GM10248 (cell line): Measurements from ENCODE around the gene ADCY5.

ENCODE experiments used
- CTCF ChIA-PET: fragments of 300-600 bp; sonication (Branson Sonifier 250); formaldehyde crosslinking; extraction: SDS; loops from one replicate; lab custom pipeline; 2021; ENCODE audit warnings: antibody characterized with exemption; lab: Yijun Ruan, JAX
- POLR2A ChIA-PET: fragments of 350-650 bp; sonication (Branson Sonifier 250); formaldehyde crosslinking; extraction: SDS; loops from one replicate; lab custom pipeline; 2020; ENCODE audit warnings: antibody characterized with exemption; lab: Yijun Ruan, JAX
- DNase-seq: peaks from one replicate; pipeline ENCODE4 v3.0.0; 2012; ENCODE audit errors: extremely low spot score
- TF ChIP-seq, protein P1 (sequence below): IDR thresholded peaks from 2 replicates; pipeline ENCODE4 v1.5.1; 2012; ENCODE audit warnings: mild to moderate bottlenecking, low read depth; ENCODE audit errors: extremely low read depth, missing control alignments, control extremely low read depth

Gene ADCY5

GRCh38 chr3:123432832-123433523 is 15.9 kb downstream of the ADCY5 start:
- POLR2A ChIA-PET = no interaction called here
- CTCF ChIA-PET = interaction anchor here (1.4 kb wide), 1 partner anchor 11 kb away, joined by 3 read pairs; no protein-coding TSS in a partner anchor
- DNase-seq = no peak
- TF ChIP-seq, protein P1, sequence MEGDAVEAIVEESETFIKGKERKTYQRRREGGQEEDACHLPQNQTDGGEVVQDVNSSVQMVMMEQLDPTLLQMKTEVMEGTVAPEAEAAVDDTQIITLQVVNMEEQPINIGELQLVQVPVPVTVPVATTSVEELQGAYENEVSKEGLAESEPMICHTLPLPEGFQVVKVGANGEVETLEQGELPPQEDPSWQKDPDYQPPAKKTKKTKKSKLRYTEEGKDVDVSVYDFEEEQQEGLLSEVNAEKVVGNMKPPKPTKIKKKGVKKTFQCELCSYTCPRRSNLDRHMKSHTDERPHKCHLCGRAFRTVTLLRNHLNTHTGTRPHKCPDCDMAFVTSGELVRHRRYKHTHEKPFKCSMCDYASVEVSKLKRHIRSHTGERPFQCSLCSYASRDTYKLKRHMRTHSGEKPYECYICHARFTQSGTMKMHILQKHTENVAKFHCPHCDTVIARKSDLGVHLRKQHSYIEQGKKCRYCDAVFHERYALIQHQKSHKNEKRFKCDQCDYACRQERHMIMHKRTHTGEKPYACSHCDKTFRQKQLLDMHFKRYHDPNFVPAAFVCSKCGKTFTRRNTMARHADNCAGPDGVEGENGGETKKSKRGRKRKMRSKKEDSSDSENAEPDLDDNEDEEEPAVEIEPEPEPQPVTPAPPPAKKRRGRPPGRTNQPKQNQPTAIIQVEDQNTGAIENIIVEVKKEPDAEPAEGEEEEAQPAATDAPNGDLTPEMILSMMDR = no peak

DNA sequence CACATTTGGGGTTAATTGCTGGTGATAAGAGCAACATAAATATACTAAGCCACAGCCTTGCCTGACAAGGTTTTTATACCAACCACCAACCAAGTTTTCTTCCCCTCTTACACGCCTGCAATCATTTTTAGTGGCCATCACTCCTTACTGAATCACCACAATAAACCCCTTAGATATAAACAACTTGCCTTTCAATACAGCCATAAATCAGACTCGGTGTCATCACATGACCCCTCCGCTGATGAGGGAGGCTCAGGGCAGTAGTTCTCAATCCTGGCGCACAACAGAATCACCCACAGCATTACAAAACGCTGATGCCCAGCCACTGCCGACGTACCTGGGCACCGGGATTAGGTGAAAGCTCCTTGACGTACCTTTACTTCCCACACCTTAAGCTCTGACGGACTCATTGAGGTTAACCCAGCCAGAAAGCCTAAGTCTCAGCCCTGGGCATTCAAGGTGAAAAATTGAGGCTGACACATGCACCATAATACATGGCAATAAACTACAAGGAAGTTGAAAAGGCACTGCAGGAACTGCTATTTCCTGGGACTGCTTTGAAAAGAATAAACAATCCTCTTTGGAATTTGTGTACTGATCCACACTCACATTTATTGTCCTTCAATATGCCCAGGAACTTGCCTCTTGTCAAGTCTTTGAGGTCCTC is 17.1 kb downstream of the ADCY5 start:
- TF ChIP-seq, protein P1 = no peak
- POLR2A ChIA-PET = no interaction called here
- CTCF ChIA-PET = no interaction called here
- no peak for DNase-seq

DNA sequence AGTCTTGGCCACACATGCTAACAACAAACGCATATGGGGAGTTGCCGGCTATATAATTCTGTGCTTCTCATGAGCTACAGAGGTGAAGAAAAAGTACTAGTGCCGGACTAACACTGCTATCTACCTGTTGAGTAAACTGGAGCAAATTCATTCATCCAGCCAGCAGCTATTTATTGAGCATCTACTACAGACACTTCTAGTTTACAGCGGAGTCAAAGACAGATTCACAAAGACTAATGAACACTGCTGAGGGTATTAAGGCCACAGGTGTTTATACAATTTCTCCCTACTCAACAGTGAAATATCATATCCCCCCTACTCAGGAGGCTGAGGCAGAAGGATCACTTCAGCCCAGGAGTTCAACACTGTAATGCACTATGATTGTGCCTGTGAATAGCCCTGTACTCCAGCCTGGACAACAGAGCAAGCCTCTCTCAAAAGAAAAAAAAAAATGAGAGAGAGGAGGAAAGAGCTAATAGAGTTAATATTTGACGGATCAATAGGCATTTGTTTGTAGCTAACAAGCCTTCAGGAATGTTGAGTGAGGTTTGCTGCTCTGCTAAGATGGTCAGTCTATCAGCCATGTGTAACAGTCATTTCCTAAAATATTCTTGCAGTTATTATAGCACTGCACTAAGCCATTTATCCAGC is 17.8 kb downstream of the ADCY5 start:
- TF ChIP-seq, protein P1 = no peak
- DNase-seq = no peak
- POLR2A ChIA-PET = no interaction called here
- CTCF ChIA-PET = no interaction called here

DNA sequence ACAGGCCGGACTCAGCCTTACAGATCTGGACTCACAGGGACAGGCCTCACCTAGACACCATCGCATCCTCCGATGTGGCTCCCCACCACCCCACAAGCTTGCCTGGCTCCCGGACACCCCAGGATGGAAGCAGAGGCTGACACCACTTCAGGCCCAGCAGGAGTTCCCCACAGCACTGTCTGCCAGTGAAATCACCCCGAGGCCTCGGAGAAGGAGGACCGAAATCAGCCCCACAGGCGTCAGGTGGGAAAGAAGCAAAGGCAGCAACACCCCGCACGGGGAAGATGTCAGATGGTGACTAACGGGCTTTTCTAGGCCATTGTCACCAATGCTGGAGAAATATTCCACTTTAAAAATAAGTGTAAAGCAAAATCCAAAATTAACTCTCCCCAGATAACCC is 18.6 kb downstream of the ADCY5 start:
- TF ChIP-seq, protein P1 = no peak
- DNase-seq = no peak
- POLR2A ChIA-PET = no interaction called here
- CTCF ChIA-PET = no interaction called here

DNA sequence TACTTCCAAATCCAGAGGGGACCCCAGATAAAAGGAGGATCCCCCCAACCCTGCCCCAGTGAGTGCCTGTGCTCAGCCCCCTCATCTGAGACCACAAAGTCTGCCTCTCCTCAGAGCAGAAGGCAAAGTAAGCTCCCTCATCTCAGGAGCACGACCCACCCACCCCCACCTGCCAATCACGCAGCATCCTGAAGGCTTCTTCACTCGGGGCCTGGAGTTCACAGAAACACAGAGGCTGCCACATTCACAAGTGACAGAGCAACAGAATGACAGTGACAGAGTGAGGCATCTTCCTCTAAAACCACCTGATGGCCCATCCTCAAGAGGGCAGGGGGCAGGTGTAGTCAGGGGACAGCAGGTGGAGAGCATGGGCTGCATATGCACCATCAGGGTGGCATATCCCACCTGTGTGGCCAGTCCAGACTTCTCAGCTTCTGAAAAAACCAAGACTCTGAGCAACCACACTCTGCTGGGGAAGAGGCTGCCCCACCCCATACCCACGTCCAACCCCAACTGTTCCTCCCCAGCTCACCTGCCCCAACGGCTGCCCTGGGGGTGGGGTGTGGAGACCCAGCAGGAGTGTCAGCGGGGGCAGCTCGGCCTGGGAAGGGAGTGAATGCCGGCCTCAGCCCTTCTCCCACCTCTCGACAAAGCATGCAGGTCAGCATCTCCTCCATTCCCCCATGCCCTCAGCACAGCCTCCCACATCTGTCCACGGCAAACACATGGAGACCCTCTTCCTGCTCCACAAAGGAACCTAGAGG is 19.3 kb downstream of the ADCY5 start:
- ChIA-PET POLR2A (no interaction called here), CTCF (no interaction called here)
- TF ChIP-seq, protein P1 = no peak
- no peak for DNase-seq

DNA sequence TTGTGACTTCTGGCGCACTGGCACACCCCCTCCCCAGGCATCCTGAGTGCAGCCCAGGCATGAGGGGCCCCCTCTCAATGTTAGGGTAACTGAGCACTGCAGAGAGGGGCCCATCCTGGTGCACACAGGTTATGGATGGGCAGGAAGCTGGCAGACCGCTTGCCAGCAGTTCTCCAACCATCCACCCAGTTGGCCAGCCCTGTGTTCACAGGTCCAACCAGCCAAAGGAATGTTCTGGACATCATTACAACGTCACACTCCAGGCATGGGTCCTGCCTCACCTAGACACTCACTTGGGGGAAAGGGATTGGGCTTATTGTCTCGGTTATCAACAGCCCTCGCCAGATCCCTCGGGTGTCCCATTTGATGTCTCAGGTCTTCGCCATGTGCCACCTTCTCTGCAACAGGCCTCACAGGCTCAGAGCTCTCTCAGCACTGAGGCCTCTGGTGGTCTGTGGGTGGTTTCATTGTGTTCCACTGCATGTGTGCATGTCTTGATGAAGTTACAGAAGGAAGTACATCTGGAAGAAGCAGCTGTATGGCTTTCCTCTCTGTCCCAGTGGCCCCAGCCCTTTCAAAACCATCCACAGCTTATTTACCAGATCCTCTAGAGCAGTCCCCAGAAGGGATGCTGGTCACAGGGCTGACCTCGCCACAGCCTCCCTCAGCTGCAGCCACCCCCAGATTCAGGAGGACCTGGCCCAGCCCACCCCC is 23.7 kb downstream of the ADCY5 start:
- TF ChIP-seq, protein P1 = no peak
- no peak for DNase-seq
- POLR2A ChIA-PET = no interaction called here
- CTCF ChIA-PET = interaction anchor here (1.1 kb wide), 1 partner anchor 14 kb away, joined by 4 read pairs; no protein-coding TSS in a partner anchor
